ENCODE data around the gene MCAT. TPM values are rescaled to one million over a fixed set of nuclear protein-coding genes. Genes with fewer than 3 reads are reported as not detected.

MCAT gene
- total and polyA plus RNA-seq, 4 donors, result 8.3 to 22.6 (median 14.8) TPM

DNA sequence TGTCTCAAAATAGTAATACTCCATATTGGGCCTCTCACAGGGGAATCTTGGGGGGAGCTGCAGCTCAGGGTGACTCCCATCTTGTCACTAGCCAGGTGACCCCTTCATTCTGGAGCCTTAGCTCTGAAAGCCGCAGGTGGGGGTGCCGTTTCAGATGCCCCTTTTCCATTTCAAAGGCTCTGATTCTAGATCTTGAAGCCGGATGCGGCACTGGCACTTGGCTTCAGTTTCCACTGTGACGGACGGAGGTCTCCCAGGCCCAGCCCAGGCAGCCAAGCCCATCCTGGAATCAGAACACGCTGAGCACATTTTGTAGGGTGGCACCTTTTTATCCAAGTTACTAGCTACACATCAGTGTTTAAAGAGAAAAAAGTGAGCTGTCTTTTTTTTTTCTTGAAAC lies 26.3 kb downstream of the MCAT start (continued):
- TF ChIP-seq, protein P1, sequence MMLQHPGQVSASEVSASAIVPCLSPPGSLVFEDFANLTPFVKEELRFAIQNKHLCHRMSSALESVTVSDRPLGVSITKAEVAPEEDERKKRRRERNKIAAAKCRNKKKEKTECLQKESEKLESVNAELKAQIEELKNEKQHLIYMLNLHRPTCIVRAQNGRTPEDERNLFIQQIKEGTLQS (IDR thresholded peaks at IDR 0.05), result no peak
- TF ChIP-seq TAF1 (conservative IDR thresholded peaks at IDR 0.05) (no peak), FOXA1 (IDR thresholded peaks at IDR 0.05) (no peak), HNF4A (conservative IDR thresholded peaks at IDR 0.05) (no peak), HNF4G (IDR thresholded peaks at IDR 0.05) (no peak), YY1 (IDR thresholded peaks at IDR 0.05) (no peak)
- TF ChIP-seq, protein P2, sequence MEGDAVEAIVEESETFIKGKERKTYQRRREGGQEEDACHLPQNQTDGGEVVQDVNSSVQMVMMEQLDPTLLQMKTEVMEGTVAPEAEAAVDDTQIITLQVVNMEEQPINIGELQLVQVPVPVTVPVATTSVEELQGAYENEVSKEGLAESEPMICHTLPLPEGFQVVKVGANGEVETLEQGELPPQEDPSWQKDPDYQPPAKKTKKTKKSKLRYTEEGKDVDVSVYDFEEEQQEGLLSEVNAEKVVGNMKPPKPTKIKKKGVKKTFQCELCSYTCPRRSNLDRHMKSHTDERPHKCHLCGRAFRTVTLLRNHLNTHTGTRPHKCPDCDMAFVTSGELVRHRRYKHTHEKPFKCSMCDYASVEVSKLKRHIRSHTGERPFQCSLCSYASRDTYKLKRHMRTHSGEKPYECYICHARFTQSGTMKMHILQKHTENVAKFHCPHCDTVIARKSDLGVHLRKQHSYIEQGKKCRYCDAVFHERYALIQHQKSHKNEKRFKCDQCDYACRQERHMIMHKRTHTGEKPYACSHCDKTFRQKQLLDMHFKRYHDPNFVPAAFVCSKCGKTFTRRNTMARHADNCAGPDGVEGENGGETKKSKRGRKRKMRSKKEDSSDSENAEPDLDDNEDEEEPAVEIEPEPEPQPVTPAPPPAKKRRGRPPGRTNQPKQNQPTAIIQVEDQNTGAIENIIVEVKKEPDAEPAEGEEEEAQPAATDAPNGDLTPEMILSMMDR (IDR thresholded peaks at IDR 0.05; ENCODE audit: low read depth, low read length, missing input control), result no peak

DNA sequence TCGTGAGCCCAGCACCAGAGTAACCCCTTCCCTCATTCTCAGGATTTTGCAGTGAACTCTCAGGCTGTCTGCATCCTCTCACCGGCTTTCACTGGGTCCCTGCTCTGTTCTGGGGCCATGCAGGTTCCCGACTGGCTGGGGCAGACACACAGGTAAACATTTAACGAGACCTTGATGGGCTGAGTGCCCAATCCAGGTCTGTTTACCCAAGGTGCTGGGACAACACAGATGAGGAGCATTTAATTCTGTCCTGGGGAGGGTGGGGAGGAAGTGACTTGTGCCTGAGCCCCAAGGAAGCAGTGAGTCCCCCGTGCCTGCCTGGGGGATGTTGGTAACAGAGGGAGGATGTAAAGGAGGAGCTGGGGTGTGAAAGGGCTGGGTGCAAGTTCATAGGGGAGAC lies 28.2 kb downstream of the MCAT start:
- H3K27ac ChIP-seq (ENCODE audit: low read depth in 1 of 2, low read length in 2 of 2), result no peak overlapping the region
- no peaks in the 10 kb centered on the region for H3K36me3 ChIP-seq (ENCODE audit: control insufficient read depth in 4 of 4, insufficient read depth in 3 of 4, low read depth in 1 of 4, low read length in 3 of 4)
- peaks cover 8 to 23% (median 17%) of the 10 kb centered on the region in 4 donors for H3K4me1 ChIP-seq (ENCODE audit: control insufficient read depth in 4 of 4, insufficient read depth in 4 of 4, low read length in 3 of 4)
- WGBS, result 16% methylated on average over 5 of the region's 5 CpGs
- no peaks in the 10 kb centered on the region for H3K9me3 ChIP-seq (ENCODE audit: control insufficient read depth in 4 of 4, low read length in 3 of 4)
- H3K9ac ChIP-seq (ENCODE audit: low read depth in 1 of 2, low read length in 2 of 2), result no peak overlapping the region
- no peaks in the 10 kb centered on the region for H3K27me3 ChIP-seq (ENCODE audit: control insufficient read depth in 4 of 4, insufficient read depth in 4 of 4, low read length in 3 of 4)
- no peak overlapping the region for H3K4me3 ChIP-seq (ENCODE audit: low read depth in 1 of 3, low read length in 3 of 3)
- TF ChIP-seq GABPA (IDR thresholded peaks at IDR 0.05 in 1 of 2, conservative IDR thresholded peaks at IDR 0.05 in 1 of 2) (no peak), YY1 (IDR thresholded peaks at IDR 0.05) (no peak), FOXA1 (IDR thresholded peaks at IDR 0.05) (no peak), TAF1 (conservative IDR thresholded peaks at IDR 0.05) (no peak)
- TF ChIP-seq, protein P3, sequence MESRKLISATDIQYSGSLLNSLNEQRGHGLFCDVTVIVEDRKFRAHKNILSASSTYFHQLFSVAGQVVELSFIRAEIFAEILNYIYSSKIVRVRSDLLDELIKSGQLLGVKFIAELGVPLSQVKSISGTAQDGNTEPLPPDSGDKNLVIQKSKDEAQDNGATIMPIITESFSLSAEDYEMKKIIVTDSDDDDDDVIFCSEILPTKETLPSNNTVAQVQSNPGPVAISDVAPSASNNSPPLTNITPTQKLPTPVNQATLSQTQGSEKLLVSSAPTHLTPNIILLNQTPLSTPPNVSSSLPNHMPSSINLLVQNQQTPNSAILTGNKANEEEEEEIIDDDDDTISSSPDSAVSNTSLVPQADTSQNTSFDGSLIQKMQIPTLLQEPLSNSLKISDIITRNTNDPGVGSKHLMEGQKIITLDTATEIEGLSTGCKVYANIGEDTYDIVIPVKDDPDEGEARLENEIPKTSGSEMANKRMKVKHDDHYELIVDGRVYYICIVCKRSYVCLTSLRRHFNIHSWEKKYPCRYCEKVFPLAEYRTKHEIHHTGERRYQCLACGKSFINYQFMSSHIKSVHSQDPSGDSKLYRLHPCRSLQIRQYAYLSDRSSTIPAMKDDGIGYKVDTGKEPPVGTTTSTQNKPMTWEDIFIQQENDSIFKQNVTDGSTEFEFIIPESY (IDR thresholded peaks at IDR 0.05), result no peak
- TF ChIP-seq, protein P2 (IDR thresholded peaks at IDR 0.05; ENCODE audit: low read depth, low read length, missing input control), result no peak
- no peak for DNase-seq (ENCODE audit: low spot score)

DNA sequence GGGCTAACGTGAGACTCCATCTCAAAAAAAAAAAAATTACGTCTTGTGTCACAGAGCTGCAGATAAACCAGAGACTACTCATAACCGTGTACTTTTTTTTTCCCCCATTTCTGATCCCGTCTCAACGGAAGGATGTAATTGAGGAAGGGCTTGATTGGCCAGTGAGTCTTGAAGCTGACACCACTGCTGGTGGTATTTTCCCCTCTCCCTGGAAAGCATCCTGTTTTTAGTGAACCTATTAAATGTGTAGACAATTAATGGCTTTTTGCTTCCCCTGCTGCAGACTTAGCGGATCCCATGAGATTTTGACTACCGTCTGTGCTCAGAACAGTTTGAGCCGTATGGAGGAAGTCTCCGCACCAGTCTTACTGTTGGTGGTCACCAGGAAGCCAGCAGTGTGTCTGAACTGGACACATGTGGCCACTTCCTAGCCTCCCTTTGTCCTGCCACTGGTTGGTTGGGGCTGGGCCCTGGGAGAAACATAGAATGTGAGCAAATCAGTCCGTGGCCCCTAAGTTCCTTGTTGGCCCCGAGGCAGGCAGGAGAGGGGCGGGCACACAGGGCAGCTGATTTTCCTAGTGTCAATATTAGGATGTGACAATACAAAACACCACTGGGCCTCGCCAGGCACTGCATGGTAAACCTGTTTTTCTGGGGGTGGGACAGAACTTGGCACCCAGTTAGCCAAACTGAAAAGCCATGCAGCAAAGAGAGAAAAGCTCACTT lies 29.5 kb downstream of the MCAT start:
- Histone ChIP-seq H3K4me1 (ENCODE audit: control insufficient read depth in 4 of 4, insufficient read depth in 4 of 4, low read length in 3 of 4) (peaks cover 8 to 23% (median 17%) of the 10 kb centered on the region in 4 donors), H3K9me3 (ENCODE audit: control insufficient read depth in 4 of 4, low read length in 3 of 4) (no peaks in the 10 kb centered on the region), H3K9ac (ENCODE audit: low read depth in 1 of 2, low read length in 2 of 2) (no peak overlapping the region), H3K27ac (ENCODE audit: low read depth in 1 of 2, low read length in 2 of 2) (no peak overlapping the region), H3K27me3 (ENCODE audit: control insufficient read depth in 4 of 4, insufficient read depth in 4 of 4, low read length in 3 of 4) (no peaks in the 10 kb centered on the region), H3K4me3 (ENCODE audit: low read depth in 1 of 3, low read length in 3 of 3) (no peak overlapping the region), H3K36me3 (ENCODE audit: control insufficient read depth in 4 of 4, insufficient read depth in 3 of 4, low read depth in 1 of 4, low read length in 3 of 4) (no peaks in the 10 kb centered on the region)
- DNase-seq (ENCODE audit: low spot score), result no peak
- WGBS, result 63% methylated on average over 13 of the region's 13 CpGs
- TF ChIP-seq FOXA1 (IDR thresholded peaks at IDR 0.05) (no peak), HNF4G (IDR thresholded peaks at IDR 0.05) (no peak), NR2F2 (IDR thresholded peaks at IDR 0.05) (no peak), HNF4A (conservative IDR thresholded peaks at IDR 0.05) (no peak), FOXA2 (IDR thresholded peaks at IDR 0.05) (no peak), RXRA (IDR thresholded peaks at IDR 0.05) (no peak), SP1 (IDR thresholded peaks at IDR 0.05) (no peak)
- TF ChIP-seq, protein P1 (IDR thresholded peaks at IDR 0.05), result no peak
- TF ChIP-seq, protein P4, sequence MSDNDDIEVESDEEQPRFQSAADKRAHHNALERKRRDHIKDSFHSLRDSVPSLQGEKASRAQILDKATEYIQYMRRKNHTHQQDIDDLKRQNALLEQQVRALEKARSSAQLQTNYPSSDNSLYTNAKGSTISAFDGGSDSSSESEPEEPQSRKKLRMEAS (IDR thresholded peaks at IDR 0.05), result no peak
- TF ChIP-seq, protein P3 (IDR thresholded peaks at IDR 0.05), result no peak
- TF ChIP-seq, protein P5, sequence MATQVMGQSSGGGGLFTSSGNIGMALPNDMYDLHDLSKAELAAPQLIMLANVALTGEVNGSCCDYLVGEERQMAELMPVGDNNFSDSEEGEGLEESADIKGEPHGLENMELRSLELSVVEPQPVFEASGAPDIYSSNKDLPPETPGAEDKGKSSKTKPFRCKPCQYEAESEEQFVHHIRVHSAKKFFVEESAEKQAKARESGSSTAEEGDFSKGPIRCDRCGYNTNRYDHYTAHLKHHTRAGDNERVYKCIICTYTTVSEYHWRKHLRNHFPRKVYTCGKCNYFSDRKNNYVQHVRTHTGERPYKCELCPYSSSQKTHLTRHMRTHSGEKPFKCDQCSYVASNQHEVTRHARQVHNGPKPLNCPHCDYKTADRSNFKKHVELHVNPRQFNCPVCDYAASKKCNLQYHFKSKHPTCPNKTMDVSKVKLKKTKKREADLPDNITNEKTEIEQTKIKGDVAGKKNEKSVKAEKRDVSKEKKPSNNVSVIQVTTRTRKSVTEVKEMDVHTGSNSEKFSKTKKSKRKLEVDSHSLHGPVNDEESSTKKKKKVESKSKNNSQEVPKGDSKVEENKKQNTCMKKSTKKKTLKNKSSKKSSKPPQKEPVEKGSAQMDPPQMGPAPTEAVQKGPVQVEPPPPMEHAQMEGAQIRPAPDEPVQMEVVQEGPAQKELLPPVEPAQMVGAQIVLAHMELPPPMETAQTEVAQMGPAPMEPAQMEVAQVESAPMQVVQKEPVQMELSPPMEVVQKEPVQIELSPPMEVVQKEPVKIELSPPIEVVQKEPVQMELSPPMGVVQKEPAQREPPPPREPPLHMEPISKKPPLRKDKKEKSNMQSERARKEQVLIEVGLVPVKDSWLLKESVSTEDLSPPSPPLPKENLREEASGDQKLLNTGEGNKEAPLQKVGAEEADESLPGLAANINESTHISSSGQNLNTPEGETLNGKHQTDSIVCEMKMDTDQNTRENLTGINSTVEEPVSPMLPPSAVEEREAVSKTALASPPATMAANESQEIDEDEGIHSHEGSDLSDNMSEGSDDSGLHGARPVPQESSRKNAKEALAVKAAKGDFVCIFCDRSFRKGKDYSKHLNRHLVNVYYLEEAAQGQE (IDR thresholded peaks at IDR 0.05), result no peak
